IMR-90 (cell line): ENCODE data around the gene TBX4. TPM values are rescaled to one million over a fixed set of nuclear protein-coding genes. Genes with fewer than 3 reads are reported as not detected.

Experiments
- ATAC-seq: fragments of 200-7000 bp; cut with Tn5 transposase; 2 replicates; pipeline ENCODE4 v1.9.1; 2020; ENCODE audit warnings: low read depth, mild to moderate bottlenecking, moderate library complexity
- BruUV-seq: library from RNA; stranded (reverse); fragments of 400-500 nt; replicated peaks from 2 replicates; lab custom pipeline; 2021; lab: Mats Ljungman, UMichigan
- CTCF ChIA-PET: fragments of 300-600 bp; formaldehyde crosslinking; extraction: SDS; loops from one replicate; lab custom pipeline; 2021; ENCODE audit warnings: antibody characterized with exemption; lab: Yijun Ruan, JAX
- POLR2A ChIA-PET: fragments of 300-600 bp; sonication (Branson Sonifier 250); formaldehyde crosslinking; loops from one replicate; lab custom pipeline; 2022; ENCODE audit warnings: antibody characterized with exemption; ENCODE audit not compliant: unreplicated experiment; lab: Charles Lee
- DNase-seq: peaks from one replicate; pipeline ENCODE4 v3.0.0; 2013
- H2AFZ ChIP-seq: replicated peaks from 2 replicates; pipeline ENCODE3; 2013; ENCODE audit warnings: low read length, mild to moderate bottlenecking; ENCODE audit not compliant: poor library complexity
- H2AK5ac ChIP-seq: 2 replicates; pipeline ENCODE4 v1.6.1; 2013; ENCODE audit warnings: low read depth, low read length, inconsistent platforms
- H2AK9ac ChIP-seq: replicated peaks from 2 replicates; pipeline ENCODE3; 2013; ENCODE audit warnings: mild to moderate bottlenecking, low read depth, low read length, moderate library complexity; ENCODE audit not compliant: poor library complexity
- H2BK120ac ChIP-seq: 2 replicates; pipeline ENCODE4 v1.6.1; 2013; ENCODE audit warnings: low read depth, low read length, inconsistent platforms
- H2BK15ac ChIP-seq: 3 replicates; pipeline ENCODE4 v1.6.1; 2013; ENCODE audit warnings: low read depth, low read length, inconsistent platforms
- H2BK20ac ChIP-seq: 2 replicates; pipeline ENCODE4 v1.6.1; 2013; ENCODE audit warnings: low read depth, mild to moderate bottlenecking, inconsistent platforms, low read length, moderate library complexity
- H2BK5ac ChIP-seq: 2 replicates; pipeline ENCODE4 v1.6.1; 2013; ENCODE audit warnings: mild to moderate bottlenecking, low read depth, low read length, inconsistent platforms; ENCODE audit not compliant: poor library complexity, severe bottlenecking
- H3K14ac ChIP-seq: replicated peaks from 2 replicates; pipeline ENCODE4 v1.6.1; 2013; ENCODE audit warnings: low read depth, low read length, inconsistent platforms
- H3K18ac ChIP-seq: 2 replicates; pipeline ENCODE4 v1.6.1; 2013; ENCODE audit warnings: low read depth, low read length, control low read depth
- H3K23ac ChIP-seq: 2 replicates; pipeline ENCODE4 v1.6.1; 2013; ENCODE audit warnings: low read depth, low read length, inconsistent platforms
- H3K27ac ChIP-seq: 2 replicates; pipeline ENCODE4 v1.5.1; 2013; ENCODE audit warnings: mild to moderate bottlenecking, control low read depth, low read length; ENCODE audit not compliant: insufficient read depth
- H3K27me3 ChIP-seq: 2 replicates; pipeline ENCODE4 v1.6.1; 2013; ENCODE audit warnings: low read length; ENCODE audit not compliant: control insufficient read depth, insufficient read depth
- H3K36me3 ChIP-seq: 2 replicates; pipeline ENCODE4 v1.6.1; 2013; ENCODE audit warnings: low read length, mixed read lengths; ENCODE audit not compliant: control insufficient read depth, insufficient read depth
- H3K4ac ChIP-seq: 2 replicates; pipeline ENCODE4 v1.6.1; 2013; ENCODE audit warnings: low read depth, low read length, inconsistent platforms
- H3K4me1 ChIP-seq: 2 replicates; pipeline ENCODE4 v1.6.1; 2013; ENCODE audit warnings: low read length, mixed read lengths; ENCODE audit not compliant: control insufficient read depth, insufficient read depth
- H3K4me2 ChIP-seq: 2 replicates; pipeline ENCODE4 v1.6.1; 2013; ENCODE audit warnings: low read depth, mild to moderate bottlenecking, control low read depth, low read length, moderate library complexity
- H3K4me3 ChIP-seq: 2 replicates; pipeline ENCODE4 v1.5.1; 2013; ENCODE audit warnings: low read depth, mild to moderate bottlenecking, control low read depth, low read length, moderate library complexity; ENCODE audit not compliant: insufficient read depth
- H3K56ac ChIP-seq: 2 replicates; pipeline ENCODE4 v1.6.1; 2013; ENCODE audit warnings: low read length, inconsistent platforms; ENCODE audit not compliant: insufficient read depth; ENCODE audit errors: extremely low read depth
- H3K79me1 ChIP-seq, 2 experiments: 2 replicates each; pipeline ENCODE4 v1.6.1; 2013; ENCODE audit warnings: low read length in 2 of 2, inconsistent platforms in 1 of 2, low read depth in 1 of 2
- H3K9ac ChIP-seq: 2 replicates; pipeline ENCODE4 v1.6.1; 2013; ENCODE audit warnings: low read depth, low read length, control low read depth
- H3K9me1 ChIP-seq: 2 replicates; pipeline ENCODE4 v1.6.1; 2013; ENCODE audit warnings: low read length, inconsistent platforms; ENCODE audit not compliant: insufficient read depth
- H3K9me3 ChIP-seq: 2 replicates; pipeline ENCODE4 v1.6.1; 2013; ENCODE audit warnings: low read length; ENCODE audit not compliant: control insufficient read depth, insufficient read depth
- H4K20me1 ChIP-seq: 2 replicates; pipeline ENCODE4 v1.6.1; 2013; ENCODE audit warnings: low read length, inconsistent platforms; ENCODE audit not compliant: insufficient read depth
- H4K5ac ChIP-seq: 2 replicates; pipeline ENCODE4 v1.6.1; 2013; ENCODE audit warnings: mild to moderate bottlenecking, low read depth, low read length, control low read depth
- H4K8ac ChIP-seq, 2 experiments: 2 replicates each; pipeline ENCODE4 v1.6.1; 2013; ENCODE audit warnings: low read depth in 2 of 2, low read length in 2 of 2, control low read depth in 1 of 2, inconsistent platforms in 1 of 2
- H4K91ac ChIP-seq: 2 replicates; pipeline ENCODE4 v1.6.1; 2013; ENCODE audit warnings: low read depth, low read length, inconsistent platforms; ENCODE audit not compliant: insufficient read depth
- BHLHE40 ChIP-seq: fragments of 150-350 bp; IDR thresholded peaks from 2 replicates; pipeline ENCODE4 v1.6.1; 2016; ENCODE audit warnings: mild to moderate bottlenecking, low read depth, low read length
- FOS ChIP-seq: fragments of 150-350 bp; IDR thresholded peaks from 2 replicates; pipeline ENCODE4 v1.6.1; 2016; ENCODE audit warnings: low read depth, low read length
- MAFK ChIP-seq: IDR thresholded peaks from 2 replicates; pipeline ENCODE4 v1.6.1; 2012; ENCODE audit warnings: low read depth, low read length, improper control_type of control experiment
- MAZ ChIP-seq: IDR thresholded peaks from 2 replicates; pipeline ENCODE4 v1.6.1; 2012; ENCODE audit warnings: low read depth, mild to moderate bottlenecking, low read length, improper control_type of control experiment, moderate library complexity, borderline replicate concordance
- MXI1 ChIP-seq: IDR thresholded peaks from 2 replicates; pipeline ENCODE4 v1.6.1; 2012; ENCODE audit warnings: low read depth, mild to moderate bottlenecking, low read length, moderate library complexity, borderline replicate concordance
- POLR2A ChIP-seq: IDR thresholded peaks from 2 replicates; pipeline ENCODE4 v1.6.1; 2012; ENCODE audit warnings: mild to moderate bottlenecking, low read depth, low read length
- RAD21 ChIP-seq: IDR thresholded peaks from 2 replicates; pipeline ENCODE4 v1.6.1; 2012; ENCODE audit warnings: low read length, improper control_type of control experiment
- RCOR1 ChIP-seq: IDR thresholded peaks from 2 replicates; pipeline ENCODE4 v1.6.1; 2012; ENCODE audit warnings: mild to moderate bottlenecking, low read length, improper control_type of control experiment; ENCODE audit not compliant: insufficient replicate concordance
- WGBS, 2 experiments: methylation state at CpG; one replicate each; pipeline versions ENCODE4 v1.1.5 to v1.1.7; 2013; ENCODE audit warnings: missing lambda C conversion rate in 2 of 2; ENCODE audit not compliant: insufficient read length in 1 of 2; ENCODE audit errors: extremely low coverage in 2 of 2; 5-methylcytosine and 5-hydroxymethylcytosine counted together
- dilution Hi-C: fragments of 300-500 bp; cut with HindIII; formaldehyde crosslinking; loops from one replicate; pipeline ENCODE4 v1.14.3; 2018; ENCODE audit warnings: low sequenced_read_pairs; ENCODE audit not compliant: unreplicated experiment
- in situ Hi-C: fragments of 300-500 bp; cut with MboI; formaldehyde crosslinking; loops from 3 replicates; pipeline ENCODE4 v1.14.3; 2019; ENCODE audit warnings: low sequenced_read_pairs, inconsistent platforms, mixed read lengths
- intact Hi-C: fragments of 100-400 bp; cut with micrococcal nuclease; formaldehyde crosslinking; loops from 2 replicates; pipeline ENCODE4 v1.10.0; 2022
- polyA plus RNA-seq, 3 experiments: library from polyadenylated mRNA; depleted of rRNA; stranded (reverse); fragments of >200 nt; gene quantifications; 2 replicates each; pipeline ENCODE4 v1.2.3, GENCODE V29; 2012; ENCODE audit warnings: low replicate concordance in 1 of 3
- total RNA-seq: library from RNA; depleted of rRNA; stranded (reverse); fragments of >200 nt; gene quantifications from 2 replicates; pipeline ENCODE4 v1.2.3, GENCODE V29; 2012

TBX4 gene
- total and polyA plus RNA-seq, 2 of the 4 experiments (the other 2 are of a cell fraction), result 0.05 TPM; not detected in 1

DNA sequence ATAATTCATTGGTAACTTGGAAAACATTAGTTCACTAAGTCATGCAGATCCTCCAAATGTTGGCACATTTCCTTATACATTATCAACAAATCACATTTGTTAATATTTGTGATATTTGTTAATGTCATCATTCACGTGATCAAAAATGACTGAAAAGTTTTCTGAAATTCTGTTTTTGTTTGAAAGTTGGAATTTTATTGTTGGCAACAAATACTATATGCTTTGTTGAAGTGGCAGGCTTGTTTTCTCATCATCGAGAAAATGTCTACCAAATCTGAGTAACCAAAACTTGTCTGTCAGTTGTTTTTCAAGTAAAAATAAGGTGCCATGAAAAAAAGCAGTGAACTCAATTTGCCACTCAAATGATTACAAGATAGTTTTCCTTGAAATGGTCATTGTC is 75.9 kb downstream of the TBX4 start:
- Histone ChIP-seq H3K36me3 (no peaks in the 10 kb centered on the region), H4K5ac (no peak overlapping the region), H4K8ac (no peak overlapping the region), H3K56ac (no peak overlapping the region), H2BK20ac (no peak overlapping the region), H3K4ac (no peak overlapping the region), H3K9ac (no peak overlapping the region), H3K4me2 (no peak overlapping the region), H3K9me3 (no peaks in the 10 kb centered on the region), H3K27me3 (peaks cover 16% of the 10 kb centered on the region), H2AFZ (no peak overlapping the region), H4K20me1 (no peaks in the 10 kb centered on the region), H2BK120ac (no peak overlapping the region), H2AK9ac (no peak overlapping the region), H3K14ac (no peak overlapping the region), H3K18ac (no peak overlapping the region), H3K23ac (no peak overlapping the region), H2BK15ac (no peak overlapping the region), H3K79me1 (no peaks in the 10 kb centered on the region), H3K9me1 (no peaks in the 10 kb centered on the region), H4K91ac (no peak overlapping the region), H2BK5ac (no peak overlapping the region), H3K27ac (no peak overlapping the region), H3K4me1 (no peaks in the 10 kb centered on the region), H3K4me3 (no peak overlapping the region), H2AK5ac (no peak overlapping the region)
- in situ Hi-C loops (no loop called here), dilution Hi-C loops (no loop called here), intact Hi-C loops (no loop called here)
- no TSS peak for BruUV-seq
- POLR2A ChIA-PET, result no interaction called here
- TF ChIP-seq BHLHE40 (no peak), POLR2A (no peak), MAFK (no peak), MXI1 (no peak), RAD21 (no peak), RCOR1 (no peak), MAZ (no peak), FOS (no peak)
- CTCF ChIA-PET, result no interaction called here
- no CpG with 5 or more reads among the region's 2 CpGs for WGBS, 2 experiments
- DNase-seq (no peak), ATAC-seq (no peak)
